Medulla oblongata (tissue), 1 donor: ENCODE data around the gene LYPD6.
"Not testable (repeated sequence)": the region's sequence is repeated elsewhere in the genome, so short reads cannot be mapped to it uniquely, and the experiment has no call there.

ENCODE experiments used
- DNase-seq: peaks from one replicate; pipeline ENCODE4 v3.0.0-alpha.2; 2015; ENCODE audit errors: extremely low spot score

Gene LYPD6

GRCh38 chr2:149330127-149331022, at the start of gene LYPD6:
Gene LYPD6 (plus strand): TSS chr2:149330587. CDS start chr2:149437709, 107,122 bp downstream.
- DNase-seq: peak; percentile 85

GRCh38 chr2:149281441-149281840, 48.9 kb upstream of the LYPD6 start:
- DNase-seq: no peak

- no peak for DNase-seq
Observed at GRCh38 chr2:149290662-149291061, 39.7 kb upstream of the LYPD6 start.

GRCh38 chr2:149291881-149292280, 38.5 kb upstream of the LYPD6 start:
- no peak for DNase-seq

- DNase-seq: no peak
Observed at GRCh38 chr2:149296031-149296430, 34.4 kb upstream of the LYPD6 start.

- no peak for DNase-seq
Observed at GRCh38 chr2:149307014-149307413, 23.4 kb upstream of the LYPD6 start.

- DNase-seq: no peak
Observed at GRCh38 chr2:149310349-149310748, 20.0 kb upstream of the LYPD6 start.

- no peak for DNase-seq
Observed at GRCh38 chr2:149312039-149312438, 18.3 kb upstream of the LYPD6 start.

GRCh38 chr2:149313512-149313972, 16.8 kb upstream of the LYPD6 start:
- DNase-seq: peak; percentile 75

GRCh38 chr2:149314687-149315086, 15.7 kb upstream of the LYPD6 start:
- no peak for DNase-seq

GRCh38 chr2:149315461-149315860, 14.9 kb upstream of the LYPD6 start:
- no peak for DNase-seq

- not testable (repeated sequence) for DNase-seq
Observed at GRCh38 chr2:149318566-149318965, 11.8 kb upstream of the LYPD6 start.

- no peak for DNase-seq
Observed at GRCh38 chr2:149320362-149320761, 10.0 kb upstream of the LYPD6 start.

- DNase-seq: no peak
Observed at GRCh38 chr2:149329068-149329467, 1.3 kb upstream of the LYPD6 start.

- peak; percentile 54 for DNase-seq
Observed at GRCh38 chr2:149329489-149330126, 779 bp upstream of the LYPD6 start.

- DNase-seq: no peak
Observed at GRCh38 chr2:149331023-149331400, 625 bp downstream of the LYPD6 start.

- DNase-seq: no peak
Observed at GRCh38 chr2:149332364-149332763, 2.0 kb downstream of the LYPD6 start.

GRCh38 chr2:149333636-149334035, 3.2 kb downstream of the LYPD6 start:
- no peak for DNase-seq

GRCh38 chr2:149334156-149334555, 3.8 kb downstream of the LYPD6 start:
- DNase-seq: no peak

- no peak for DNase-seq
Observed at GRCh38 chr2:149339324-149339723, 8.9 kb downstream of the LYPD6 start.

GRCh38 chr2:149342509-149342908, 12.1 kb downstream of the LYPD6 start:
- DNase-seq: no peak

GRCh38 chr2:149344105-149344504, 13.7 kb downstream of the LYPD6 start:
- no peak for DNase-seq

GRCh38 chr2:149346272-149346671, 15.9 kb downstream of the LYPD6 start:
- DNase-seq: no peak
